C4-2B (cell line): ENCODE measurements around the gene PNMA8A.

ENCODE experiments used
- ZFX ChIP-seq: fragments of 450-650 bp; IDR thresholded peaks from 2 replicates; pipeline ENCODE4 v1.6.1; 2017
- TF ChIP-seq, protein P1 (sequence below): fragments of 450-650 bp; conservative IDR thresholded peaks from 2 replicates; pipeline ENCODE4 v1.5.1; 2017; ENCODE audit warnings: mild to moderate bottlenecking

DNA sequence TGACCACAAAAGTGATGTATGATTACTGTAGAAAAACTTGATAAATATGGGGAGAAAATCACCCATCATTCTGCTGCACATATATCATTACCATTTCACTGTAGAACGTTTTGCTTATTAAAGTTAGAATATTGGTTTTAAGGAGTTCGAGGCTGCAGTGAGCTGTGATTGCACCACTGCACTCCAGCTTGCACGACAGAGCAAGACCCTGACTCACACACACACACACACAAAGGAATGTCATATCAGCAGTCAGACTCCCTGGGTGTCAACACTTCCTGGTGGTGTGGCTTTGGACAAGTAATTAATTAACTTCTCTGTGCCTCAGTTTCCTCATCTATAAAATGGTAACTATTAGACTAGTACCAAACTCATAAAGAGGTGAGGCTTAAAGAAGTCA is 11.3 kb upstream of the PNMA8A start:
- TF ChIP-seq, protein P1, sequence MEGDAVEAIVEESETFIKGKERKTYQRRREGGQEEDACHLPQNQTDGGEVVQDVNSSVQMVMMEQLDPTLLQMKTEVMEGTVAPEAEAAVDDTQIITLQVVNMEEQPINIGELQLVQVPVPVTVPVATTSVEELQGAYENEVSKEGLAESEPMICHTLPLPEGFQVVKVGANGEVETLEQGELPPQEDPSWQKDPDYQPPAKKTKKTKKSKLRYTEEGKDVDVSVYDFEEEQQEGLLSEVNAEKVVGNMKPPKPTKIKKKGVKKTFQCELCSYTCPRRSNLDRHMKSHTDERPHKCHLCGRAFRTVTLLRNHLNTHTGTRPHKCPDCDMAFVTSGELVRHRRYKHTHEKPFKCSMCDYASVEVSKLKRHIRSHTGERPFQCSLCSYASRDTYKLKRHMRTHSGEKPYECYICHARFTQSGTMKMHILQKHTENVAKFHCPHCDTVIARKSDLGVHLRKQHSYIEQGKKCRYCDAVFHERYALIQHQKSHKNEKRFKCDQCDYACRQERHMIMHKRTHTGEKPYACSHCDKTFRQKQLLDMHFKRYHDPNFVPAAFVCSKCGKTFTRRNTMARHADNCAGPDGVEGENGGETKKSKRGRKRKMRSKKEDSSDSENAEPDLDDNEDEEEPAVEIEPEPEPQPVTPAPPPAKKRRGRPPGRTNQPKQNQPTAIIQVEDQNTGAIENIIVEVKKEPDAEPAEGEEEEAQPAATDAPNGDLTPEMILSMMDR, result no peak
- no peak for TF ChIP-seq ZFX
